ENCODE data around the gene BABAM2. TPM values are rescaled to one million over a fixed set of nuclear protein-coding genes. Genes with fewer than 3 reads are reported as not detected.

Gene BABAM2
- total and polyA plus RNA-seq, 2 experiments from 2014 or later, result 28.8 to 43.6 TPM

GRCh38 chr2:28136556-28136955 lies 246.0 kb downstream of the BABAM2 start:
- no peaks in the 10 kb centered on the region for H3K27me3 ChIP-seq
- TF ChIP-seq EZH2phosphoT487 (IDR thresholded peaks at IDR 0.05; ENCODE audit: low read depth, severe bottlenecking, unreplicated experiment), result no peak
- no peak for TF ChIP-seq EZH2 (IDR thresholded peaks at IDR 0.05; ENCODE audit: borderline replicate concordance)
- TF ChIP-seq CTCF (IDR thresholded peaks at IDR 0.05; ENCODE audit: poor library complexity), result no peak
- H3K9me3 ChIP-seq (ENCODE audit: low read depth), result no peaks in the 10 kb centered on the region
- no peaks in the 10 kb centered on the region for H3K9me2 ChIP-seq (replicated peaks; ENCODE audit: insufficient read depth)
- no peak for DNase-seq (ENCODE audit: low spot score)
- H3K27ac ChIP-seq, result peak overlapping the region; percentile 43
- H2AFZ ChIP-seq, result no peak overlapping the region
- H3K36me3 ChIP-seq (replicated peaks; ENCODE audit: insufficient read depth, low read depth), result no peaks in the 10 kb centered on the region
- H3K79me2 ChIP-seq, result no peaks in the 10 kb centered on the region
- no peaks in the 10 kb centered on the region for H4K20me1 ChIP-seq (ENCODE audit: insufficient read depth, poor library complexity, severe bottlenecking)
- no peak overlapping the region for H3K4me2 ChIP-seq
- H3K4me3 ChIP-seq, result no peak overlapping the region
- H3K4me1 ChIP-seq (ENCODE audit: insufficient read depth), result peaks cover 11% of the 10 kb centered on the region
- 71% methylated on average over 6 of the region's 6 CpGs for WGBS (ENCODE audit: low lambda C conversion rate, missing lambda C conversion rate)

GRCh38 chr2:28137221-28137620 lies 246.7 kb downstream of the BABAM2 start:
- no peaks in the 10 kb centered on the region for H3K36me3 ChIP-seq (replicated peaks; ENCODE audit: insufficient read depth, low read depth)
- TF ChIP-seq EZH2 (IDR thresholded peaks at IDR 0.05; ENCODE audit: borderline replicate concordance), result no peak
- no peak for TF ChIP-seq EZH2phosphoT487 (IDR thresholded peaks at IDR 0.05; ENCODE audit: low read depth, severe bottlenecking, unreplicated experiment)
- TF ChIP-seq CTCF (IDR thresholded peaks at IDR 0.05; ENCODE audit: poor library complexity), result no peak
- H3K27me3 ChIP-seq, result no peaks in the 10 kb centered on the region
- H2AFZ ChIP-seq, result no peak overlapping the region
- peaks cover 11% of the 10 kb centered on the region for H3K4me1 ChIP-seq (ENCODE audit: insufficient read depth)
- H3K9me3 ChIP-seq (ENCODE audit: low read depth), result no peaks in the 10 kb centered on the region
- H4K20me1 ChIP-seq (ENCODE audit: insufficient read depth, poor library complexity, severe bottlenecking), result no peaks in the 10 kb centered on the region
- peak overlapping the region; percentile 43 for H3K27ac ChIP-seq
- H3K4me3 ChIP-seq, result no peak overlapping the region
- no peak overlapping the region for H3K4me2 ChIP-seq
- no peaks in the 10 kb centered on the region for H3K9me2 ChIP-seq (replicated peaks; ENCODE audit: insufficient read depth)
- 19% methylated on average over 2 of the region's 2 CpGs for WGBS (ENCODE audit: low lambda C conversion rate, missing lambda C conversion rate)
- DNase-seq (ENCODE audit: low spot score), result peak; percentile 62
- H3K79me2 ChIP-seq, result no peaks in the 10 kb centered on the region

- Histone ChIP-seq H2AFZ (no peak overlapping the region), H3K27ac (peak overlapping the region; percentile 24), H3K36me3 (replicated peaks; ENCODE audit: insufficient read depth, low read depth) (no peaks in the 10 kb centered on the region), H3K4me1 (ENCODE audit: insufficient read depth) (no peaks in the 10 kb centered on the region), H3K9me3 (ENCODE audit: low read depth) (no peaks in the 10 kb centered on the region), H3K9me2 (replicated peaks; ENCODE audit: insufficient read depth) (no peaks in the 10 kb centered on the region), H3K4me2 (no peak overlapping the region), H3K4me3 (no peak overlapping the region), H3K27me3 (no peaks in the 10 kb centered on the region), H4K20me1 (ENCODE audit: insufficient read depth, poor library complexity, severe bottlenecking) (no peaks in the 10 kb centered on the region), H3K79me2 (no peaks in the 10 kb centered on the region)
- DNase-seq (ENCODE audit: low spot score), result no peak
- TF ChIP-seq CTCF (IDR thresholded peaks at IDR 0.05; ENCODE audit: poor library complexity), result no peak
- TF ChIP-seq EZH2 (IDR thresholded peaks at IDR 0.05; ENCODE audit: borderline replicate concordance), result no peak
- TF ChIP-seq EZH2phosphoT487 (IDR thresholded peaks at IDR 0.05; ENCODE audit: low read depth, severe bottlenecking, unreplicated experiment), result no peak
Measured at GRCh38 chr2:28142386-28142785, 251.9 kb downstream of the BABAM2 start.

- Histone ChIP-seq H3K36me3 (replicated peaks; ENCODE audit: insufficient read depth, low read depth) (no peaks in the 10 kb centered on the region), H3K27me3 (no peaks in the 10 kb centered on the region), H2AFZ (no peak overlapping the region), H3K9me2 (replicated peaks; ENCODE audit: insufficient read depth) (no peaks in the 10 kb centered on the region), H3K4me2 (no peak overlapping the region), H3K4me3 (no peak overlapping the region), H4K20me1 (ENCODE audit: insufficient read depth, poor library complexity, severe bottlenecking) (no peaks in the 10 kb centered on the region), H3K79me2 (no peaks in the 10 kb centered on the region), H3K4me1 (ENCODE audit: insufficient read depth) (peaks cover 5% of the 10 kb centered on the region), H3K27ac (no peak overlapping the region), H3K9me3 (ENCODE audit: low read depth) (no peaks in the 10 kb centered on the region)
- WGBS (ENCODE audit: low lambda C conversion rate, missing lambda C conversion rate), result 98% methylated on average over 2 of the region's 2 CpGs
- TF ChIP-seq EZH2phosphoT487 (IDR thresholded peaks at IDR 0.05; ENCODE audit: low read depth, severe bottlenecking, unreplicated experiment) (no peak), CTCF (IDR thresholded peaks at IDR 0.05; ENCODE audit: poor library complexity) (no peak), EZH2 (IDR thresholded peaks at IDR 0.05; ENCODE audit: borderline replicate concordance) (no peak)
- no peak for DNase-seq (ENCODE audit: low spot score)
Measured at GRCh38 chr2:28148000-28148399, 257.5 kb downstream of the BABAM2 start.

All from hepatocyte (in vitro differentiated cells).